ENCODE measurements around the gene OR1N1. TPM values are rescaled to one million over a fixed set of nuclear protein-coding genes. Genes with fewer than 3 reads are reported as not detected.
"Not testable (repeated sequence)": the region's sequence is repeated elsewhere in the genome, so short reads cannot be mapped to it uniquely, and the experiment has no call there.

The OR1N1 gene
- total and polyA plus RNA-seq, 4 donors, result not detected

DNA sequence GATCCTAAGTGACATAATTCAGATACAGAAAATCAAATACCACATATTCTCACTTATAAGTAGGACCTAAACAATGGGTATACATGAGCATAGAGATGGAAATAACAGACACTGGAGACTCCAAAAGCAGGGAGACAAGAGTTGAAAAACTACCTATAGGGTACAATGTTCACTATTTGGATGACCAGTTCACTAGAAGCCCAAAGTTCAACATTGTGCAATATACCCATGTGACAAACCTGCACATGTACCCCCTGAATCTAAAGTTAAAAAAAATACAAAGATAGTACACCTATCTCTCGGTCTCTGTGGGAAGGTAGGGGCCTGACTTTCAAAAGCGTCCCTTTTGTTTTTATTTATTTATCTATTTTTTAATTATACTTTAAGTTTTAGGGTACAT is 11.7 kb upstream of the OR1N1 start:
- H3K4me3 ChIP-seq (ENCODE audit: low read depth in 1 of 3, low read length in 3 of 3), result no peak overlapping the region
- no peaks in the 10 kb centered on the region for H3K4me1 ChIP-seq (ENCODE audit: control insufficient read depth in 4 of 4, insufficient read depth in 4 of 4, low read length in 3 of 4)
- TF ChIP-seq FOXA2 (IDR thresholded peaks at IDR 0.05) (no peak), HNF4A (conservative IDR thresholded peaks at IDR 0.05) (peak; percentile 45 to 52)
- no peaks in the 10 kb centered on the region for H3K36me3 ChIP-seq (ENCODE audit: control insufficient read depth in 4 of 4, insufficient read depth in 3 of 4, low read depth in 1 of 4, low read length in 3 of 4)
- no peak for DNase-seq (ENCODE audit: low spot score)
- no peak overlapping the region for H3K9ac ChIP-seq (ENCODE audit: low read depth in 1 of 2, low read length in 2 of 2)
- no peak overlapping the region for H3K27ac ChIP-seq (ENCODE audit: low read depth in 1 of 2, low read length in 2 of 2)
- H3K27me3 ChIP-seq (ENCODE audit: control insufficient read depth in 4 of 4, insufficient read depth in 4 of 4, low read length in 3 of 4), result peaks cover 0 to 2% (median 0%) of the 10 kb centered on the region in 4 donors
- 64% methylated on average over 2 of the region's 2 CpGs for WGBS
- peaks cover 0 to 5% (median 0%) of the 10 kb centered on the region in 4 donors for H3K9me3 ChIP-seq (ENCODE audit: control insufficient read depth in 4 of 4, low read length in 3 of 4)

DNA sequence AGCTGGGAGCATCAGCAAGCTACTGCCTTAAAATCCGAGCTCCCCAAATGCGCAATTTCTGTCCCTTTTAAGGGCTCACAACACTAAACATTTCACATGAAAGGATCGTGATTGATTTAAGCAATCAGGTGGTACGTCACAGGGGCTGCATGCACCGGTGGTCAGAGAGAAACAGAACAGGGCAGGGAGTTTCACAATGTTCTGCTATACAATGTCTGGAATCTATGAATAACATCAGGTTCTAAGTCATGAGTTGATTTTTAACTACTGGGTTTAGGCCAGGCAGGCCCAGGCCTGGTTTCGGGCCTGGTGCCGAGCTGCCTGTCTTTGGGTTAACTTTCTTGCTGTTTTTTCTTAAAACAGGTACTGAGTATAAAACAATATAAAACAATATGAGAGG is 10.0 kb upstream of the OR1N1 start:
- not testable (repeated sequence) for H3K27me3 ChIP-seq (ENCODE audit: control insufficient read depth in 4 of 4, insufficient read depth in 4 of 4, low read length in 3 of 4); DNase-seq (ENCODE audit: low spot score); H3K4me1 ChIP-seq (ENCODE audit: control insufficient read depth in 4 of 4, insufficient read depth in 4 of 4, low read length in 3 of 4)

DNA sequence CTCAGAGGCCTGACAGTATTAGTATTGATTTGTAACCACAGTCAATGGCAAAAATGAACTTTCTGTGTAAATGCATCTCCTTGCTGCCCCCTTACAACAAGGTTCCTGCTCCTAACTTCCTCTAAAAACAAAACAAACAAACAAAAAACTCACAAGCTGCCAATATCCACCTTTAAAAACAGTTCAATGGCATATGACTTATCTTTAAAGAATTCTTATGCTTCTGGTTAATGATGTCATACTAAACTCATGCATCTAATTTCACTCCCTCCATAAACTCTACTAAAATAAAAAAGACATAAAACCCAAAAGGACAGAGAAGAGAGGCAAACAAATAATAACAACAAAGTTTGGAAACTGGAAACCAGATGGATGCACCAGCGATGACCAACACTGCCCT is 9.0 kb upstream of the OR1N1 start:
- 91% methylated on average over 1 of the region's 1 CpG for WGBS
- no peak overlapping the region for H3K4me3 ChIP-seq (ENCODE audit: low read depth in 1 of 3, low read length in 3 of 3)
- peaks cover 0 to 5% (median 0%) of the 10 kb centered on the region in 4 donors for H3K9me3 ChIP-seq (ENCODE audit: control insufficient read depth in 4 of 4, low read length in 3 of 4)
- DNase-seq (ENCODE audit: low spot score), result no peak
- H3K27me3 ChIP-seq (ENCODE audit: control insufficient read depth in 4 of 4, insufficient read depth in 4 of 4, low read length in 3 of 4), result no peaks in the 10 kb centered on the region
- H3K9ac ChIP-seq (ENCODE audit: low read depth in 1 of 2, low read length in 2 of 2), result no peak overlapping the region
- no peaks in the 10 kb centered on the region for H3K4me1 ChIP-seq (ENCODE audit: control insufficient read depth in 4 of 4, insufficient read depth in 4 of 4, low read length in 3 of 4)
- no peak overlapping the region for H3K27ac ChIP-seq (ENCODE audit: low read depth in 1 of 2, low read length in 2 of 2)
- TF ChIP-seq MAX (IDR thresholded peaks at IDR 0.05), result no peak
- TF ChIP-seq ZBTB33 (IDR thresholded peaks at IDR 0.05), result no peak
- no peak for TF ChIP-seq RAD21 (IDR thresholded peaks at IDR 0.05)
- no peak for TF ChIP-seq FOXA2 (IDR thresholded peaks at IDR 0.05)
- H3K36me3 ChIP-seq (ENCODE audit: control insufficient read depth in 4 of 4, insufficient read depth in 3 of 4, low read depth in 1 of 4, low read length in 3 of 4), result no peaks in the 10 kb centered on the region

More for the DNA sequence above, 10.0 kb upstream of the OR1N1 start:
- not testable (repeated sequence) for H3K27ac ChIP-seq (ENCODE audit: low read depth in 1 of 2, low read length in 2 of 2); H3K9ac ChIP-seq (ENCODE audit: low read depth in 1 of 2, low read length in 2 of 2); H3K36me3 ChIP-seq (ENCODE audit: control insufficient read depth in 4 of 4, insufficient read depth in 3 of 4, low read depth in 1 of 4, low read length in 3 of 4); H3K9me3 ChIP-seq (ENCODE audit: control insufficient read depth in 4 of 4, low read length in 3 of 4); H3K4me3 ChIP-seq (ENCODE audit: low read depth in 1 of 3, low read length in 3 of 3)
- WGBS, result 72% methylated on average over 7 of the region's 7 CpGs

GRCh38 chr9:122531157-122531556 is 4.1 kb upstream of the OR1N1 start:
- WGBS, result 71% methylated on average over 4 of the region's 4 CpGs
- not testable (repeated sequence) for DNase-seq (ENCODE audit: low spot score); H3K27me3 ChIP-seq (ENCODE audit: control insufficient read depth in 4 of 4, insufficient read depth in 4 of 4, low read length in 3 of 4); H3K27ac ChIP-seq (ENCODE audit: low read depth in 1 of 2, low read length in 2 of 2); H3K4me3 ChIP-seq (ENCODE audit: low read depth in 1 of 3, low read length in 3 of 3); H3K9me3 ChIP-seq (ENCODE audit: control insufficient read depth in 4 of 4, low read length in 3 of 4); H3K36me3 ChIP-seq (ENCODE audit: control insufficient read depth in 4 of 4, insufficient read depth in 3 of 4, low read depth in 1 of 4, low read length in 3 of 4); H3K4me1 ChIP-seq (ENCODE audit: control insufficient read depth in 4 of 4, insufficient read depth in 4 of 4, low read length in 3 of 4); H3K9ac ChIP-seq (ENCODE audit: low read depth in 1 of 2, low read length in 2 of 2)

DNA sequence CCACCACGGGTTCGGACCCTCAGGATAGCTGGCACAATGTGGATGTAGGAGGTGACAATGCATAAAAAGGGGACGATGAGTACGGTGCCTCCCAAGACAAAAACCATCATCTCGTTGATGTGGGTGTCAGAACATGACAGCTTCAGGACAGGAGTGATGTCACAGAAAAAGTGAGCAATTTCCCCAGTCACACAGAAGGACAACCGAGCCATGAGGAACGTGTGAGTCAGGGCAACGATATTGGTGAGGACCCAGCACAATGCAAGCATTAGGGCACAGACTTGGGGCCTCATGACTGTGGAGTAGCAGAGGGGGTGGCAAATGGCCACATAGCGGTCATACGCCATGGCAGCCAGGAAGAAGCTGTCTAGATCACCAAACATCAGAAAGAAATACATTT is 491 bp downstream of the OR1N1 start:
- peaks cover 0 to 5% (median 2%) of the 10 kb centered on the region in 4 donors for H3K27me3 ChIP-seq (ENCODE audit: control insufficient read depth in 4 of 4, insufficient read depth in 4 of 4, low read length in 3 of 4)
- no peak for DNase-seq (ENCODE audit: low spot score)
- peaks cover 0 to 2% (median 0%) of the 10 kb centered on the region in 4 donors for H3K9me3 ChIP-seq (ENCODE audit: control insufficient read depth in 4 of 4, low read length in 3 of 4)
- no peak overlapping the region for H3K4me3 ChIP-seq (ENCODE audit: low read depth in 1 of 3, low read length in 3 of 3)
- no peak overlapping the region for H3K27ac ChIP-seq (ENCODE audit: low read depth in 1 of 2, low read length in 2 of 2)
- no peak overlapping the region for H3K9ac ChIP-seq (ENCODE audit: low read depth in 1 of 2, low read length in 2 of 2)
- 81% methylated on average over 10 of the region's 10 CpGs for WGBS
- H3K4me1 ChIP-seq (ENCODE audit: control insufficient read depth in 4 of 4, insufficient read depth in 4 of 4, low read length in 3 of 4), result no peaks in the 10 kb centered on the region
- no peaks in the 10 kb centered on the region for H3K36me3 ChIP-seq (ENCODE audit: control insufficient read depth in 4 of 4, insufficient read depth in 3 of 4, low read depth in 1 of 4, low read length in 3 of 4)
- TF ChIP-seq YY1 (IDR thresholded peaks at IDR 0.05) (no peak), CTCF (IDR thresholded peaks at IDR 0.05; ENCODE audit: low read depth, low read length, missing input control) (no peak), RXRA (IDR thresholded peaks at IDR 0.05) (no peak), FOXA1 (IDR thresholded peaks at IDR 0.05) (no peak), HNF4A (conservative IDR thresholded peaks at IDR 0.05) (no peak), TAF1 (conservative IDR thresholded peaks at IDR 0.05) (no peak), ZBTB33 (IDR thresholded peaks at IDR 0.05) (no peak), JUND (IDR thresholded peaks at IDR 0.05) (no peak), FOXA2 (IDR thresholded peaks at IDR 0.05) (no peak), NR2F2 (IDR thresholded peaks at IDR 0.05) (no peak), MAX (IDR thresholded peaks at IDR 0.05) (no peak), ATF3 (IDR thresholded peaks at IDR 0.05) (no peak)
